Tibial nerve (tissue), 4 donors: ENCODE results near the gene NBEAL2.

ENCODE experiments used
- EP300 ChIP-seq, 2 donors: sonication (generic); formaldehyde crosslinking; IDR thresholded peaks; one replicate each; pipeline ENCODE4 v1.6.1; 2017; ENCODE audit warnings: antibody characterized with exemption in 2 of 2, mild to moderate bottlenecking in 1 of 2
- TF ChIP-seq, protein P1 (sequence below), 5 experiments: fragments of 200-600 bp in 3 of 5; fragments of 450-650 bp in 2 of 5; sonication (generic) in 3 of 5; IDR thresholded peaks; one replicate each; pipeline ENCODE4 v1.5.1; 2016 to 2019; ENCODE audit warnings: antibody characterized with exemption in 5 of 5, mild to moderate bottlenecking in 3 of 5, moderate library complexity in 2 of 5

DNA sequence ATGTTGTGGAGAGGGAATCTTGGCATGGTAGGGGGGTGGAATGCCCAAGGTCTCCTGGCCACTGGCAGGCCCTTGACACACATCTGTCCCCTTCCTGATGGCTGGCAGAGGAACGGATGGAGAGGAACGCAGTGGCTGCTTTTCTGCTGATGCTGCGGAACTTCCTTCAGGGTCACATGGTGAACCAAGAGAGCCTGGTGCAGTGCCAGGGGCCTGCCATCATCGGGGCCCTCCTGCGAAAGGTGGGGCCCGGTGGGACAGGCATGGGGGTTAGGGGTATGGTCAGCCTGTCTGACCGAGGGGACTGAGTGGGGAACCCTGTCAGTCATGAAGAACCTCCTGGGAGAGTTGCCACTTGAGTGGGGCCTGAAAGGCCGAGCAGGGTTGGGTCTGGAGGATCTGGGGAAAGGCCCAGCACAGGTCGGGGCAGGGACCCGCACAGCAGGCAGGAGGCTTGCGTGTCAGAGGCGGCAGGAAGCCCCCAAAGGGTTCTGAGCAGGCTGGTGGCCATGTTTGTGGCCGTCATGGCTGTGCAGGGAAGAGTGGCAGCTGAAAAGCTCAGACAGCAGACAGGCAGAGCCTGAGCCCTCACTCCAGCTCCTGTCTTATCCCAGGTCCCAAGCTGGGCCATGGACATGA is 18.1 kb downstream of the NBEAL2 start:
- TF ChIP-seq, protein P1, sequence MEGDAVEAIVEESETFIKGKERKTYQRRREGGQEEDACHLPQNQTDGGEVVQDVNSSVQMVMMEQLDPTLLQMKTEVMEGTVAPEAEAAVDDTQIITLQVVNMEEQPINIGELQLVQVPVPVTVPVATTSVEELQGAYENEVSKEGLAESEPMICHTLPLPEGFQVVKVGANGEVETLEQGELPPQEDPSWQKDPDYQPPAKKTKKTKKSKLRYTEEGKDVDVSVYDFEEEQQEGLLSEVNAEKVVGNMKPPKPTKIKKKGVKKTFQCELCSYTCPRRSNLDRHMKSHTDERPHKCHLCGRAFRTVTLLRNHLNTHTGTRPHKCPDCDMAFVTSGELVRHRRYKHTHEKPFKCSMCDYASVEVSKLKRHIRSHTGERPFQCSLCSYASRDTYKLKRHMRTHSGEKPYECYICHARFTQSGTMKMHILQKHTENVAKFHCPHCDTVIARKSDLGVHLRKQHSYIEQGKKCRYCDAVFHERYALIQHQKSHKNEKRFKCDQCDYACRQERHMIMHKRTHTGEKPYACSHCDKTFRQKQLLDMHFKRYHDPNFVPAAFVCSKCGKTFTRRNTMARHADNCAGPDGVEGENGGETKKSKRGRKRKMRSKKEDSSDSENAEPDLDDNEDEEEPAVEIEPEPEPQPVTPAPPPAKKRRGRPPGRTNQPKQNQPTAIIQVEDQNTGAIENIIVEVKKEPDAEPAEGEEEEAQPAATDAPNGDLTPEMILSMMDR (IDR thresholded peaks at IDR 0.05): no peak
- TF ChIP-seq EP300 (IDR thresholded peaks at IDR 0.05): no peak
